WI38 (cell line): Measurements from ENCODE around the gene TMEM132D.

Experiments used
- H3K4me3 ChIP-seq: 2 replicates; pipeline ENCODE4 v1.5.1; 2011; ENCODE audit warnings: low read depth, mild to moderate bottlenecking, control low read depth, low read length
- TF ChIP-seq, protein P1 (sequence below): IDR thresholded peaks from 2 replicates; pipeline ENCODE4 v1.5.1; 2012; ENCODE audit warnings: low read depth, mild to moderate bottlenecking, control low read depth, low read length

TMEM132D gene

DNA sequence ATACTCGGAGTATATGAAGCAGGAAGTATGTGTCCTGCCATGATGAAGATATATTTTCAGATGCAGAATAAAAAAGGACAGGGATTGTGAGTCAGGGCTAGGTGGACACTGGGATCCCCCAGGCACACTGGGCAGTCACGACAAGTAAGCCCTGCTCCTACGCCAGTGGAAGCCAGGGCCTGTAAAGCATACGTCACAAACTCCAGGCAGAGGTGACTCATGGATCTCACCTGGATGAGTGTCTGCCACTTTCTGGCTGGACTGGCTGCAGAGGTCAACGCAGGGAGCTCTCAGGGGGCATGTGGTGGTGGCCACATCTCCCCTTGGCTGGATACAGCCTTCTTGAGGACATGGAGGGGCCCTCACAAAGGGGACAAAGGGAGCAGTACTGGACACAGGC, 788.3 kb downstream of the TMEM132D start:
- H3K4me3 ChIP-seq: no peak overlapping the region
- TF ChIP-seq, protein P1, sequence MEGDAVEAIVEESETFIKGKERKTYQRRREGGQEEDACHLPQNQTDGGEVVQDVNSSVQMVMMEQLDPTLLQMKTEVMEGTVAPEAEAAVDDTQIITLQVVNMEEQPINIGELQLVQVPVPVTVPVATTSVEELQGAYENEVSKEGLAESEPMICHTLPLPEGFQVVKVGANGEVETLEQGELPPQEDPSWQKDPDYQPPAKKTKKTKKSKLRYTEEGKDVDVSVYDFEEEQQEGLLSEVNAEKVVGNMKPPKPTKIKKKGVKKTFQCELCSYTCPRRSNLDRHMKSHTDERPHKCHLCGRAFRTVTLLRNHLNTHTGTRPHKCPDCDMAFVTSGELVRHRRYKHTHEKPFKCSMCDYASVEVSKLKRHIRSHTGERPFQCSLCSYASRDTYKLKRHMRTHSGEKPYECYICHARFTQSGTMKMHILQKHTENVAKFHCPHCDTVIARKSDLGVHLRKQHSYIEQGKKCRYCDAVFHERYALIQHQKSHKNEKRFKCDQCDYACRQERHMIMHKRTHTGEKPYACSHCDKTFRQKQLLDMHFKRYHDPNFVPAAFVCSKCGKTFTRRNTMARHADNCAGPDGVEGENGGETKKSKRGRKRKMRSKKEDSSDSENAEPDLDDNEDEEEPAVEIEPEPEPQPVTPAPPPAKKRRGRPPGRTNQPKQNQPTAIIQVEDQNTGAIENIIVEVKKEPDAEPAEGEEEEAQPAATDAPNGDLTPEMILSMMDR: no peak

DNA sequence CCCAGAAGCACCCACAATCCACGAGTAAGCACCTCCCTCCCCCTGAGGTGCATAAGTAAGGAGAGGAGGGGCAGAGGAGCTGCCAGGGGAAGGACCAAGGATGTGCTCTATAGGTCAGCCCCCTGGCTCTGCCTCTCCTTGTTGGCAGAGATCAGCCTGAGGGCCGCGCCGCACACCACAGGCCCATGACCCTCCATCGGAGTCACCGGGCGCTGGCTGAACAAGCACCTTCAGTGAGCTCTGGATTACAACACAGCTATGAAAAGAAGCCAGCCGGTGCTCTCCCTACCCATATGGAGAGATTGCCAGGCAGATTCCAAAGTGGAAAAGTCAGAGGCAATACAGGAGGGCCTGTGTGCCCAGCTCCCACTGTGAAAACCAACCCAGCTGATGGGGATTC, 793.2 kb downstream of the TMEM132D start:
- no peak overlapping the region for H3K4me3 ChIP-seq
- TF ChIP-seq, protein P1: no peak

DNA sequence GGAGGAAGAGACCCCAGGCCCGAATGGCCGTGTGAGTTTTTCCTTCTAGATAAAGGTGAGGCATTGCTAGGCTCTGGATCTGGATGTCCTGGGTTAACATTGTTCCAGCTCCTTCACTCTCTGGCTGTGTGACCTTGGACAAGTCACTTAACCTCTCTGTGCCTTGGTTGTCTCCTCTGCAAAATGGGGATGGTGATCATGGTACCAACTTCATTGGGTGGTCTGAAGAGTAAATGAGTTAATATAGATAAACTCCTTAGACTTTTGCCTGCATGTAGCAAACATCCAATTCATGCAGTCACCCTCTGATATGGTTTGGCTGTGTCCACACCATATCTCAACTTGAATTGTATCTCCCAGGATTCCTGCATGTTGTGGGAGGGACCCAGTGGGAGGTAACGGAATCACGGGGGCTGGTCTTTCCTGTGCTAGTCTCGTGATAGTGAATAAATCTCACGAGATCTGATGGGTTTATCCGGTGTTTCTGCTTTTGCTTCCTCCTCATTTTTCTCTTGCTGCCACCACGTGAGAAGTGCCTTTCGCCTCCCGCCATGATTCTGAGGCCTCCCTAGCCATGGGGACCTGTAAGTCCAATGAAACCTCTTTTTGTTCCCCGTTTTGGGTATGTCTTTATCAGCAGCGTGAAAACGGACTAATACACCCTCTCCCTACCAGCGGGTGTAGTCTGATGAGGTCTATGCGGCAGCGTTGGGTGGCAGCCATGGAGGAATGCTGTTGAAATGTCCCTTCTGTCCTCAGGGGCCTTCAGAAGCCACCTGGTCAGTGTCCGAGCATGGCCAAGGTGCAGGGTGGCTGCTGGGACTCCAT, 794.4 kb downstream of the TMEM132D start:
- H3K4me3 ChIP-seq: no peak overlapping the region
- TF ChIP-seq, protein P1: no peak

DNA sequence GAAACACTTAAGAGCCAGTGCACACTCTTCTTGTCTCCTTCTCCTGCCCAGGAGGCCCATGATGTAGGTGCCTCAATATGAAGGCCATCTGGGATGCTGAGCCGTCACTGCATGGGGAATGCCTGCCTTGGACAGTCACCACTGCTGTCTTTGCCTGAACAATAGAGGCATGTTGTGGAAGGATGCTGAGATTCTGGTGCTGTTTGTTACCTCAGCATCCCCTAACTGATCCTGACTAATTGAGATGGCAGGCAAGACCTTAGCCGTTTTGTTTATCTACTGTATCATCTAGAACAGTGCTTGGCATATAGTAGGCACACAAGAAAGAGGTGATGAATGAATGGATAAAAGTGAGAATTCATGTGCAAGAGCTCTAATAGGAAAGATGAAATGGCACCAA, 797.1 kb downstream of the TMEM132D start:
- TF ChIP-seq, protein P1: no peak
- H3K4me3 ChIP-seq: no peak overlapping the region

DNA sequence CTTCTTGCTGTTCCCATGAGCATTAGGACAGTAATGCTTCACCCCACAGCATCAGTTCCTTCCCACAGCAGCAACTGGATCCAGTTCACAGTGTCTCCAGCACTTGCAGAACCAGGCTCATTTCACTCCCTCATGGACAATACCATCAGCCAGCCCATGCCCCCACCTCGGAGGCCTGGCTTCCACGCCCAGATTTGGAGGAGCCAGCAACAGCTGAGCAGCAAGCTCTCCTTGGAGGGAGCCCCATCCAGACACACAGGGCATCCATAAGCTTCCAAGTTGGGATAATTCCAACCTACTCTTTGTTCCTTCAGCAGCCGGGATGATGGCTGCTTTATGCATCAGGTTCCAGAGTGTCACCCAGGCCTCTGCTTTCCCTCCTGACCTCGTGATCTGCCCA, 800.6 kb downstream of the TMEM132D start:
- TF ChIP-seq, protein P1: no peak
- no peak overlapping the region for H3K4me3 ChIP-seq

DNA sequence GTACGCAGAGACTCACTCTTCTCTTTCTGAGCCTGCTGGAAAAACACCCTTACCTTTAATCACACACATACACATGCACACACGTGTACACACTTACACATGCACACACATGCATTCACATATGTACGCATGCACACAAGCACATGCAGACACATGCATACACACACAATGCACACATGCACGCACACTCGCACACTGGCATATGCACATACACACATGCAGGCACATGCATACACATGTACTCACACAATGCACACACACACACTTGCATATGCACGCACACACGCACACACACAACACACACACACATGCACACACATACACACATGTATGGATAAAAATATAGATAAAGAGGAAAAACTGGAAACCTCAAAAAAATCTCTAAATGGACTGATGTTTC, 801.6 kb downstream of the TMEM132D start:
- H3K4me3 ChIP-seq: no peak overlapping the region
- TF ChIP-seq, protein P1: no peak

DNA sequence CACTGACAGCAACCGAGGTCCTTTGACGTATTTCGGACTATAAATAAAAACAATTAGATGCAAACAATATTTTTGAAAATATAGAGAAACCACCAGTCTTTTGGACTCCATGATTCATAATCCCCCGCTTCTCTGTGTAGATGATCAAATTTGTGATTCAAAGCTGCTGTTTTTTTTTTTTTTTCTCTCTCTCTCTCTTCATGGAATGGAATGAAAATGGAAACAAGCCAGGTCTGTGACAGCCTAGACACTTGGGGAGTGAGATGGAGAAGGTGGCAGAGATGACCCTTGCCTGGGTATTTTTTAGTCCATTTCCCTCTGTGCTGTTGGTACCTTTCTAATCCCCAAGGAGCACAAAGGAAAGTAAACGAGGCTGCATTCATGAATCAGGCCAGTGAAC, 802.0 kb downstream of the TMEM132D start:
- no peak overlapping the region for H3K4me3 ChIP-seq
- TF ChIP-seq, protein P1: no peak
